ENCODE data around the gene HSPA2.
"Not testable (repeated sequence)": the region's sequence is repeated elsewhere in the genome, so short reads cannot be mapped to it uniquely, and the experiment has no call there.

Gene HSPA2

DNA sequence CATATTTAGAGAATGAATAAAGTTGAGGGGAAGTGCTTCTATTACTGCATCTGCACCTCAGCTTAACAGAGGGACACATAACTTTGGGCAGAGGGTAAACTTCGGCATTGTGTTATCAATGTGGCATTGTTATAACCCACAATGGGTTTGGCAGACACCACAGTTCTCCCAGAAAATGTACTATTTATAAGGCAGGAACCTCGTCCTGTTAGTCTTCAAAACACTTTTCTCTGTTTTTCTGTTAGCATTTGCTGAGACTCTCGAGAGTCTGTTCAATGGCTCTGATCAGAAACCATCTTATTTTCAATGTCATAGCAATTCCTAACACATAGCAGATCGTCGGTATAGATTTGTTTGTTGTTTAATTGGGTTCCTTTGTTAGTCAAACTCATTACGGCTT is 23.2 kb downstream of the HSPA2 start:
- no peak for DNase-seq

DNA sequence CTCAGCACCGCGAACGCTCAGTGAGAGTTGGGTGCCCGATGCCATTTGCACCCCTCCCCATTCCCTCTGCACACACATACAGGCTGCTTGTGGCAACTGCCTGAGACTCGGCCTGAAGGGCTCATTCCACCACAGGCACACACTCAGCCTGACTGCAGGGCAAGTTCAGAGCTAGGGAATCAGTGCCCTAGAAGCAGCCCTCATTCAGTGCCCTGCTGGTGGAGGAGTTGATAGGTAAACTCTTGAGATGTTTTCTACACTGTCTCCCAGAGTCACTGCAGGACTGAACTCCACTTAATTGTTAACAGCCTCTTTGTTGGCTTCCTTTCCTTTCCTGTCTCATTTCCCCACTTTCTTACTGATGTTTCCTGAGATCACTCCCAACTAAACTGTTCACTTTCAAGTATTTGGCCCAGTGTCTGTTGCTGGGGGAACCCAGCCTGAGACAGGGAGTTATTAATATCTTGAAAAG is 26.1 kb downstream of the HSPA2 start:
- DNase-seq: no peak

DNA sequence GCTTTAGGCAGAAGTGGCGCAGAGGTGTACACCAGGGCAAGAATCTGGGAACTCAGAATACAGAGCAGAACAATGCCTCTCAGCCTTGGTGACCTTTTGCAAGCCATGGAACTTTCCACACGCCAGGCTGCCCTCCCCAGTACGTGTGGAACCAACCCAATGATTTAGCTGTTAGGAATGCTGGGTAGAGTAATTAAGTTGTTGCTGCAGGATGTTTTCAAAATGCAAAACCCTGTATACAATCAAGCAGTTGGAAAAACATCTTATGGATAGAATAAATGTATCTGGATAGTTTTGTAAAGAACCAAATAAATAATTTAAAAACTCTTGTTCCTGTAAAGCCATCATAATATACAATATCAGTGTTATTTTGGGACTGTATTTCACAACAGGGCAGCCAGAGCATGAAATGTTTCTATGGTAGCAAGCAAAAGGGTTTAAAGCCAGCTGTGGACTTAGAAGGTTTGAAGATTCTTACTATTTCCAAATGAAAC is 28.6 kb downstream of the HSPA2 start:
- DNase-seq: no peak

DNA sequence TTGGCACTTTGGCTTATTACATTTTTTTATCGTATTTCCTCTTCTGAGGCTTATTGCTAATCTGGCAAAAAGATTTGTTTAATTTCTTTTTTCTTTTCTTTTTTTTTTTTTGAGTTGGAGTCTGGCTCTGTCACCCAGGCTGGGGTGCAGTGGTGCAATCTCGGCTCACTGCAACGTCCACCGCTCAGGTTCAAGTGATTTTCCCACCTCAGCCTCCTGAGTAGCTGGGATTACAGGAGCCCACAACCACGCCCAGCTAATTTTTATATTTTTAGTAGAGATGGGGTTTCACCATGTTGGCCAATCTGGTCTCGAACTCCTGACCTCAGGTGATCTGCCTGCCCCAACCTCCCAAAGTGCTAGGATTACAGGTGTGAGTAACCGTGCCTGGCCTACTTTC is 29.1 kb downstream of the HSPA2 start:
- not testable (repeated sequence) for DNase-seq

DNA sequence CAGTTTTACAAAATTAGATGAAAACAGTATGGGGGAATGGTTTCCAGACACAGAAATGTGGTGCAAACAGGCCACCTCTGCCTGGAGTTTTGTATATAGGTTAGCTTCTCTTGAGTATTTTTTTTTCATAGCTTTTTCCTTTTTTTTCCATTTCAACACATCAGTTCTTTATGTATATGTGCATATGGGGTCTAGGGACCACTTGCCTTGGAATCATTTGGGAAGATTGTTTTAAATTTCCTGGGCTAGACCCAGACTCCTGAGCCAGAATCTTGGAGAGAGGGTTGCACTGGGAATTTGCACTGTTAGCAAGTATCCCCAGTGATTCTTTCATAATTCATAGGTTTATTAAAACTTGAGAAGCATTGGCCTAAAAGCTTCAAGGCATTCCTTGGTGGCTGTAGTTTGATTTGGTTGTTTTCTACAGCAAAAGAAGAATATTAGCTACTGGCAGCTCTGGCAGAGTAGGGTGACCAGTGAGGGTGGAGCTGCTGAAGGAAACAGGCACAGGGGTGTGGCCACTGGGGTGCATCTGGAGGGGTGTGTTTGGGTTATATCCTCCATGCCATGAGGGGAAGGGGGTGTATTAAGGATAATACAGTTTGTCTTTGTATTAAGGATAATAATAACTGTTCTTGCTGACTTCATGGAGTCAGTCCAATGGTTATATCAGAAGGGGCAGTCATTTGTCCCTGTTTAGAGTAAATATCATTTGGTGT is 32.0 kb downstream of the HSPA2 start:
- no peak for DNase-seq

DNA sequence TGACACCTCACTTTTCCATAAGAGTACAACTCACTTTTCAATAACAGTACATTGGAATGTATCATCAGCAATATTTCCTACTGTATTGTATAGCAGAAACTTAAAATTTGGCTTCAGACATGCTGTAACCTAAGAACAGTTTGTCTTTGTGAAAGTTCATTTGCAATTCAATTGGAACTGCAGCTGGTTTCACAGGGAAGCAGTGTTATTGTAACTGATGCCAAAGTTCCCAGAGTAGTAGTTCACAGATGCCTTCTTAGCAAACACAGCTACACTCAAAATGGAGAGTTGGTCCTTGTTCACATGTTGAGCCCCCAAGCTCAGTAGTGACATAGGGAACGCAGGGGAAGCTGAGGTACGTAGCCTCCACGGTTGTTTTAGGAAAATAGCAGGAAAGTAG is 32.6 kb downstream of the HSPA2 start:
- DNase-seq: no peak

DNA sequence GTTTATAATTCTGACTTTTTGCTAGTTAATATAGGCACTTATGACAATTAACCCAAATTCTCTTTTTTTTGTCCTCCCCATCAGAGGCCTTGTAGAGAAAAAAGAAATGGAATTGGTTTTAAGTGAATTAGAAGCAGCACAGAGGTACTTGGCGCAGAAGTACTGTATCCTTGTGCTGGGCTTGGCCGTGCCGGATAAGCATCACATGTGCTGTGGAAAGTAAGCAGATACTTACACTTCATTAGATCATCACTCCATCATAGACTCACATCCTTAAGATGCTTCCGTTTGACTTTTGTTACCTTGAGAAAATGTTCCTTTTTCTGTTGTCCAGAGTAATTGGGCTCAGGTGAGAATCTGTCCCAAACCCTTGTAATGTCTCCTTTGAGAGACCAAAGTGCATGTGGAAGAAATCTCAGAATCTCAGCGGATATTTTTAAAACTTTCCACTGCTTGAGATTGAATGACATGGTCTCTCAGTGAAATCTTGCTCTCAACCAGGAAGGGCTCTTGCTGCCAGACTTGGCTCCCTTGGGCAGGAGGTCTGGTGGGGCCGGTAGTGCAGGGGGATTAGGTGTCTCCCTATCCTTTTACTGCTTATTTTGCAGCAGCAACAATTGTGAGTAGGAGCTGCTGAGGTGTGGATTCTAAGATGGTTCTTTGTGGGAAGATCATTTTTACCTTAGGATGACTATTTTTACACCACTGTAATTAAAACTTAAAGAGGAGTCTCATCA is 34.0 kb downstream of the HSPA2 start:
- DNase-seq: no peak

DNA sequence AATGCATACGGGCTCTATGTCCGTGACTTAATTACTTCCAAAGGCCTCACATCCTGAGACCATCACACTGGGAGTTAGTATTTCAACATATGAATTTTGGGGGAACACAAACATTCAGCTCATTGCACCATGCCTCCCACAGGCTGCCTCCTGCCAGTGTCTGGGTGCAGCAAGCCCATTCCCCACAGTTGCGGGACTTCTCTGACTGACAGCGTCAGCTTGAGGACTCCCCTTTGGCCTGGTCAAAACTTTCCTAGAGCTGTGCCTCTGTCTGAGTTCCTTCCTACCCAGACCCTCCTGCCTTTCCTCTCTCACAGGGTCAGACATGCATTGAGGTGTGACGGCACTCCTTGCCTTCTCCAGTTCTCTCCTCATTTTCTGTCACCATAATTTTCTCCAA is 36.7 kb downstream of the HSPA2 start:
- no peak for DNase-seq

DNA sequence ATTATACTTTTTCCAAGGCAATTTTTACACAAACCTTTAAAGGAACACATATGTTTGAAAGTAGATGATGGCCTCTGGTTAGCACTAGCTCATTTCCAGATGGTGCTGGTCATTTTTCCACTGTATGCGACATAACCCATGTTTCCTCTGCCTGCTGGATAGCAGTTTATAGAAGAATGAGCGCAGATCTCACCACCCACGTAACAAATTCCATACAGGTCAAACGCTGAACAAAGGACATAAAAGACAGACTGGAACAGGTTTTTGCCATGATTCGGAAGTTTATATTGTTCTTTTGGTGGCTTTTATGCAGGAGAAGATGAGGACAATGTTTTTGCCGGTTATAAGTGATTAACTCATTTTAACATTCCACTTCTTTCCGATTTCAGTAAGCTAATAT is 39.9 kb downstream of the HSPA2 start:
- no peak for DNase-seq

DNA sequence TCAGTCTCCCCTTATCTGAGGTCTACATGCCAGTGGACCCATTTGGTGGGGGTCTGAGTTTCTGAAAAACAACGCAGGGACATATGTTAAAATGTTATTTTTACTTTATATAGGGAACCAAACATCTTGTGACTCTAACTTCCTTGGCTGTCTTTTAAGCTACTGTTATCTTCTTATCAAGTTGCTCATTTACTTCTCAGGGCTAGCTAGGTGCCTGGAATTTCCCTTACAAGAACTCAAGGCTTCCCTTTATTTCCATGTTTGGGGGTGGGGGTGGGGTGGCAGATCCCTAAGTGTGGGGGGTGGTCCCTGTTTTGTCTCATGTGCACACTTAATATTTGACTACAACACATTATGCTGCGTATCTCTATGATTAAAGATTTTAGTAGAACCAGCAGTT is 40.8 kb downstream of the HSPA2 start:
- no peak for DNase-seq

DNA sequence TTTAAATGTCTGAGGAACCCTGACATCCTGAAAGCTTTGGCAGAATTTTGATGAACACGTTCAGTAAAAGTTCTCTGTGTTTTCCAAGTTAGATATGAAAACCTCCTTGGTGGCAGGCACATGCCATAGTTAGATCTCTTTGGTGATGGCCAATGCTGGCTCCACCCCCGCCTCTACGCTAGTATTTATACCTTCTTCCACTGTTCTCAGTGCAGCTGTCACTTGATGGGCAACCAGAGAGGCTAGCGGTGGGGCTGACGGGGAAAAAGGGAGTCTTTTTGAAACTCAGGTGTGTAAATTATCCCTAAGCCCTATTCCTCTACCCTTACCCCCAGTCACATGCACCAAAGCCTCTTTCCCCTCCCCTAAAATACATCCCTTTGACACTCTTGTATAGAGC is 41.3 kb downstream of the HSPA2 start:
- no peak for DNase-seq

DNA sequence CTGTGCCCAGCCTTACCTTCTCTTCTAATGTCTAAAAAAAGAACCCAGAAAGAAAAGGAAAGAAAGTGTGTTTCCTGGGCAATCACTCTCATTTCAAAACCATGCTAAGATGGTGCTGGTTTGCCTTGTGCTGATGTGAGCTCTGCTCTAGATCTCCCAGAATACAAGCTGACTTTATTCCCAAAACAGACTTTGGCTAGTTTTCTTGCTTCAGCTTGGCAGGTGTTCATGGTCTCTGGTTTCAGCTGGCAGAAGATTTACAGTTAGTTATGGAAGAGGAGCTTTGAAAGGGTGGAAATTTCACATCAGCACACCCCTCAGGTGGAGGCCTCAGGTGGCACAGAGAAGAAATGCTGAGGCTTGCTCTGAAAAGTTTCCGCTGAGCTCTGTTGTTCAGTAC is 43.6 kb downstream of the HSPA2 start:
- DNase-seq: no peak

DNA sequence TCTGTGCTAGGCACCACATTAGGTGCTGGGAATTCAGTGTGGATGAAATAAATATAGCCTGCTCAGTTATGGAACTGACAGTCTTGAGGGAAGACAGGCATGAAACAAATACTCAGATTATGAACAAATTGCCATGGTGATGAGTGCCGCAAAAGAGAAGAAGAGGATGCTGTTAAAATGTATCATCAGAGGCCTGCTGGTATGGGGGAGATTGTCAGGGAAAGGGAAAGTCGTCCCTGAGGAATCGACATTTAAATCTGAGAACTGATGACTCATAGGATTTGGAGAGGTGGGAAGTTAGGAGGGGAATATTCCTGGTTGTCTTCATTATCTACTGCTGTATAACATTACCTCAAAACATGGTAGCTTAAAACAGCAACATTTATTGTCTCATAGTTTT is 51.3 kb downstream of the HSPA2 start:
- DNase-seq: no peak
